Muscle layer of colon (tissue), 2 donors: Measurements from ENCODE around the gene DLL1.
A peak's percentile ranks its signal among the peaks of the same experiment; 100 is the strongest.

ENCODE experiments used
- H3K27ac ChIP-seq: one replicate; pipeline ENCODE4 v1.7.0; 2013; ENCODE audit warnings: low read depth, mild to moderate bottlenecking, low read length, moderate library complexity
- H3K27me3 ChIP-seq, 2 donors: one replicate each; pipeline ENCODE4 v1.7.0; 2013; ENCODE audit warnings: low read length in 2 of 2, mild to moderate bottlenecking in 2 of 2; ENCODE audit not compliant: insufficient read depth in 2 of 2, control insufficient read depth in 1 of 2
- H3K36me3 ChIP-seq: one replicate; pipeline ENCODE4 v1.7.0; 2013; ENCODE audit warnings: mild to moderate bottlenecking, low read length; ENCODE audit not compliant: insufficient read depth
- H3K4me1 ChIP-seq: one replicate; pipeline ENCODE4 v1.7.0; 2013; ENCODE audit warnings: mild to moderate bottlenecking, low read length; ENCODE audit not compliant: insufficient read depth
- H3K4me3 ChIP-seq, 2 donors: one replicate each; pipeline ENCODE4 v1.7.0; 2013; ENCODE audit warnings: low read length in 2 of 2, low read depth in 1 of 2, mild to moderate bottlenecking in 1 of 2, moderate library complexity in 1 of 2
- H3K9ac ChIP-seq: one replicate; pipeline ENCODE4 v1.7.0; 2013; ENCODE audit warnings: low read length
- H3K9me3 ChIP-seq: one replicate; pipeline ENCODE4 v1.7.0; 2013; ENCODE audit warnings: mild to moderate bottlenecking, low read length
- donor health status: abdominal sarcoma.
- donor health status: Adenocarcinoma of cecum.

The DLL1 gene

GRCh38 chr6:170286934-170287265, 4.0 kb downstream of the DLL1 start:
- H3K4me3 ChIP-seq = no peak overlapping the region
- peaks cover 3% of the 10 kb centered on the region for H3K4me1 ChIP-seq
- H3K27ac ChIP-seq = no peak overlapping the region
- H3K9ac ChIP-seq = no peak overlapping the region
- H3K9me3 ChIP-seq = no peaks in the 10 kb centered on the region
- no peaks in the 10 kb centered on the region for H3K36me3 ChIP-seq
- peaks cover 7 to 43% of the 10 kb centered on the region in 2 donors for H3K27me3 ChIP-seq

- Histone ChIP-seq H3K9ac (no peak overlapping the region), H3K36me3 (no peaks in the 10 kb centered on the region), H3K9me3 (no peaks in the 10 kb centered on the region), H3K27me3 (peaks cover 6 to 38% of the 10 kb centered on the region in 2 donors), H3K4me1 (no peaks in the 10 kb centered on the region), H3K4me3 (no peak overlapping the region), H3K27ac (no peak overlapping the region)
Measured at GRCh38 chr6:170286246-170286933, 4.5 kb downstream of the DLL1 start.

DNA sequence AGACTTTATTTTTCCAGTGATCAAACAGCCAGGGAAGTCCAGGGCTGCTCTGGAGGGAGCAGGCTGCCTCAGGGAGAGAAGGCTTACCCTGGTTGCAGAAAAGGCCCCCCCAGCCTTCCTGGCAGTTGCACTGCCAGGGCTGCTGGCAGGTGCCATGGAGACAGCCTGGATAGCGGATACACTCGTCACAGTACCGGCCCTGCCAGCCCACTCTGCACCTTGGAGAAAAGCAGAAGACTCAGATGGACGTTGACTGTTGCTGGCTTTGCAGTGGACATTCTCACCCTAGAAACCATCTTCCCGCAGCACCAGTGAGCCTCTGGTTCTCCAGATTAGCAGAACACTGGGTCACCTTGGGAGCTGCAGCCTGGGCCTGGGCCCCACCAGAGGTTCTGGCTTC, 5.4 kb downstream of the DLL1 start:
- Histone ChIP-seq H3K36me3 (no peaks in the 10 kb centered on the region), H3K4me3 (no peak overlapping the region), H3K9me3 (no peaks in the 10 kb centered on the region), H3K27me3 (peaks cover 6 to 30% of the 10 kb centered on the region in 2 donors), H3K9ac (no peak overlapping the region), H3K4me1 (no peaks in the 10 kb centered on the region), H3K27ac (no peak overlapping the region)

GRCh38 chr6:170284866-170285469, 5.9 kb downstream of the DLL1 start:
- Histone ChIP-seq H3K27me3 (peaks cover 6 to 29% of the 10 kb centered on the region in 2 donors), H3K36me3 (no peaks in the 10 kb centered on the region), H3K4me1 (peaks cover 2% of the 10 kb centered on the region), H3K27ac (no peak overlapping the region), H3K9me3 (no peaks in the 10 kb centered on the region), H3K4me3 (no peak overlapping the region), H3K9ac (no peak overlapping the region)

DNA sequence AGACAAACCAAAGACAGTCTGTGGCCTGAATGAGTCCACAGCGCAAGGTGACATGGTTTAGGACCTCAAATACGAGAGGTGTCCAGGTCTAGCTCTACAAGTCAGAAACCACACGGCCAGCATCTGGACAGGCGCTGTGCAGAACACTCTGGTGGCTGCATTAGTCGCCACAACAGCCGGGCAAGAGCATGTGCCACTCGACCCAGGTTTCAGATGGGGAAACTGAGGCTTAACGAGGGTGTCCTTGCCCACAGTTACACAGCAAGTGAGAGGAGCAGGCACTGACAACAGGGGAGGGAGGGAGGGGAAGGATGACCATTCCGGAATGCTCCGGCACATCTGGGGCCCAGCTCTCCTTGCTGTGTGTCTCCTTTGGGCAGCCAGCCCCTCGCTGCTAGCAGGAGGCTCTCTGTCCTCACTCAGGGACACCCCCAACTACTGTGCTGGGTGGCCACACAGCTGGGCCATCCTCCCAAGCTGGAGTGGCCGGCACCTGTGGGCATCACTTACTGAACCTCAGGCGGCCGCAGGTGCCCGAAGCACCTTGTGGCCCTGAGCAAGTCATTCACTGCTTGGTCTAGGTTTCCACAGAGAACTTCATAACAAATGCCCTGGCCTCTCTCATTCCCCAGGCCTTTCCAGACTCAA, 6.6 kb downstream of the DLL1 start:
- H3K27ac ChIP-seq = no peak overlapping the region
- no peaks in the 10 kb centered on the region for H3K36me3 ChIP-seq
- H3K27me3 ChIP-seq = peaks cover 6 to 21% of the 10 kb centered on the region in 2 donors
- no peaks in the 10 kb centered on the region for H3K9me3 ChIP-seq
- peaks cover 4% of the 10 kb centered on the region for H3K4me1 ChIP-seq
- no peak overlapping the region for H3K9ac ChIP-seq
- no peak overlapping the region for H3K4me3 ChIP-seq

DNA sequence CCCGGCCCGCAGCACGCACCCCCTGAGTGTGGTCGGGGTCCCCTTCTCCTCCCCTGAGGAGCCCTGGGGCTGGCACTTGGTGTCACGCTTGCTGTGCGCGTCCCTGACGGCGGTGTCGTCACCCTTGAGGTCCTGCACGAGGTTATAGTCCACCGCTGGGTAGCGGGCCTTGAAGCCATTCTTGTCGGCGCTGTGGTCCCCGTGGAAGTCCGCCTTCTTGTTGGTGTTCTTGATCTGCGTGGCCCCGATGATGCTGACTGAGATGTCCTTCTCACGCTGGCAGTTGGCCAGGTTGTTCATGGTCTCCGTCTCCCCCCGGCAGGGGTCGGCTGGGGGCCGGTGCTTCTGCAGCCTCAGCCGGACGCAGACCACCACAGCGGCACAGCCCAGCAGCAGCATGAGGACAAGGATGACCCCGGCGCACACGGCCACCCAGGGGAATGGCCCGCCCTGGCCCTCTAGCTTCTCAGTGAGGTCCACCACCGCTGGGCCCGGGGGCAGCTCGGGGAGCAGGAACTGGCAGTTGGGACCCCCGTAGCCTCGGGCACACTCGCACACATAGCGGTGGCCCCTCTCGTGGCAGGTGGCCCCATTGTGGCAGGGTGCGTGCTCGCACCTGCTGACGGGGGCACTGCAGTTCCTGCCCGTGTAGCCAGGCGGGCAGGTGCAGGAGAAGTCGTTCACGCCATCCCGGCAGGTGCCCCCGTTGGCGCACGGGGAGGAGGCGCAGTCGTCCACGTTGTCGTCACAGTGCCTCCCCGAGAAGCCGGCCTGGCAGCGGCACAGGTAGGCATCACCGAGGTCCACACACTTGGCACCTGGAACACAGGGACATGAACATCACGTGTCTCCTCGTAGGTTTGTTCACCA, 7.4 kb downstream of the DLL1 start:
- H3K27ac ChIP-seq = no peak overlapping the region
- peaks cover 0 to 13% of the 10 kb centered on the region in 2 donors for H3K27me3 ChIP-seq
- no peak overlapping the region for H3K4me3 ChIP-seq
- no peaks in the 10 kb centered on the region for H3K36me3 ChIP-seq
- H3K9ac ChIP-seq = no peak overlapping the region
- no peaks in the 10 kb centered on the region for H3K9me3 ChIP-seq
- H3K4me1 ChIP-seq = peaks cover 4% of the 10 kb centered on the region

GRCh38 chr6:170282512-170283158, 8.2 kb downstream of the DLL1 start:
- H3K27me3 ChIP-seq = peaks cover 0 to 8% of the 10 kb centered on the region in 2 donors
- no peak overlapping the region for H3K9ac ChIP-seq
- H3K4me3 ChIP-seq = no peak overlapping the region
- no peak overlapping the region for H3K27ac ChIP-seq
- no peaks in the 10 kb centered on the region for H3K36me3 ChIP-seq
- H3K4me1 ChIP-seq = peaks cover 4% of the 10 kb centered on the region
- no peaks in the 10 kb centered on the region for H3K9me3 ChIP-seq

GRCh38 chr6:170281331-170282292, 9.3 kb downstream of the DLL1 start:
- Histone ChIP-seq H3K4me1 (peaks cover 4% of the 10 kb centered on the region), H3K27ac (no peak overlapping the region), H3K36me3 (no peaks in the 10 kb centered on the region), H3K9ac (no peak overlapping the region), H3K4me3 (no peak overlapping the region), H3K9me3 (no peaks in the 10 kb centered on the region), H3K27me3 (no peaks in the 10 kb centered on the region)

- H3K27me3 ChIP-seq = no peaks in the 10 kb centered on the region
- peaks cover 9% of the 10 kb centered on the region for H3K4me1 ChIP-seq
- H3K36me3 ChIP-seq = no peaks in the 10 kb centered on the region
- no peak overlapping the region for H3K27ac ChIP-seq
- no peak overlapping the region for H3K9ac ChIP-seq
- H3K9me3 ChIP-seq = no peaks in the 10 kb centered on the region
- peak overlapping the region in 1 of 2 donors; percentile 62 for H3K4me3 ChIP-seq
Measured at GRCh38 chr6:170280689-170281045, 10.2 kb downstream of the DLL1 start.

GRCh38 chr6:170279977-170280688, 10.7 kb downstream of the DLL1 start:
- Histone ChIP-seq H3K27ac (no peak overlapping the region), H3K4me3 (peak overlapping the region in 1 of 2 donors; percentile 62), H3K4me1 (peaks cover 9% of the 10 kb centered on the region), H3K9ac (peak overlapping the region; percentile 15), H3K27me3 (no peaks in the 10 kb centered on the region), H3K9me3 (no peaks in the 10 kb centered on the region), H3K36me3 (no peaks in the 10 kb centered on the region)
